G401 (cell line): Measurements from ENCODE around the gene RNF34. TPM values are rescaled to one million over a fixed set of nuclear protein-coding genes. Genes with fewer than 3 reads are reported as not detected.

Source experiments
- DNase-seq: peaks from one replicate; pipeline ENCODE4 v3.0.0-alpha.2; 2015; ENCODE audit warnings: low spot score
- in situ Hi-C: cut with HindIII; loops from 2 replicates; pipeline ENCODE4 v1.10.0; 2016; ENCODE audit warnings: low sequenced_read_pairs, mixed read lengths
- total RNA-seq: library from RNA; depleted of rRNA; stranded (reverse); fragments of >200 nt; shearing (Covaris generic); gene quantifications from 2 replicates; pipeline ENCODE4 v1.2.3, GENCODE V29; 2014

Gene RNF34
- total RNA-seq, 1 experiment from 2014 or later, result 43.8 TPM

GRCh38 chr12:121428883-121429282, 29.0 kb downstream of the RNF34 start:
- in situ Hi-C loops, result loop anchor here (10.0 kb wide), 1 partner anchor 64 kb away; no protein-coding TSS in a partner anchor

GRCh38 chr12:121430833-121431415, 31.0 kb downstream of the RNF34 start:
- no peak for DNase-seq
- in situ Hi-C loops, result no loop called here

More at GRCh38 chr12:121428883-121429282, 29.0 kb downstream of the RNF34 start:
- no peak for DNase-seq

GRCh38 chr12:121432740-121433480, 33.0 kb downstream of the RNF34 start:
- in situ Hi-C loops, result no loop called here
- DNase-seq, result no peak

- in situ Hi-C loops, result no loop called here
- no peak for DNase-seq
These were observed 36.8 kb downstream of the RNF34 start for GRCh38 chr12:121436706-121437105.

GRCh38 chr12:121438905-121439304, 39.0 kb downstream of the RNF34 start:
- DNase-seq, result no peak
- in situ Hi-C loops, result no loop called here

- DNase-seq, result peak; percentile 22
- in situ Hi-C loops, result no loop called here
These were observed 39.8 kb downstream of the RNF34 start for GRCh38 chr12:121439715-121440114.

GRCh38 chr12:121440768-121441167, 40.9 kb downstream of the RNF34 start:
- no peak for DNase-seq
- in situ Hi-C loops, result no loop called here

- in situ Hi-C loops, result no loop called here
These were observed 41.6 kb downstream of the RNF34 start for GRCh38 chr12:121441555-121441954.

GRCh38 chr12:121442028-121442948, 42.4 kb downstream of the RNF34 start:
- in situ Hi-C loops, result no loop called here
- no peak for DNase-seq

More at GRCh38 chr12:121441555-121441954, 41.6 kb downstream of the RNF34 start:
- DNase-seq, result no peak

- in situ Hi-C loops, result no loop called here
- DNase-seq, result peak; percentile 76
These were observed 43.4 kb downstream of the RNF34 start for GRCh38 chr12:121443193-121443870.

GRCh38 chr12:121443911-121444841, 44.3 kb downstream of the RNF34 start:
- in situ Hi-C loops, result no loop called here
- no peak for DNase-seq

- in situ Hi-C loops, result no loop called here
These were observed 44.9 kb downstream of the RNF34 start for GRCh38 chr12:121444842-121445202.

GRCh38 chr12:121446750-121447149, 46.8 kb downstream of the RNF34 start:
- DNase-seq, result no peak
- in situ Hi-C loops, result no loop called here

More at GRCh38 chr12:121444842-121445202, 44.9 kb downstream of the RNF34 start:
- peak; percentile 67 for DNase-seq

GRCh38 chr12:121448771-121449315, 48.9 kb downstream of the RNF34 start:
- in situ Hi-C loops, result no loop called here
- no peak for DNase-seq

GRCh38 chr12:121451961-121452339, 52.0 kb downstream of the RNF34 start:
- no peak for DNase-seq
- in situ Hi-C loops, result no loop called here

GRCh38 chr12:121452340-121452984, 52.5 kb downstream of the RNF34 start:
- no peak for DNase-seq
- in situ Hi-C loops, result no loop called here

- no peak for DNase-seq
- in situ Hi-C loops, result no loop called here
These were observed 53.1 kb downstream of the RNF34 start for GRCh38 chr12:121452985-121453360.

- in situ Hi-C loops, result no loop called here
- DNase-seq, result no peak
These were observed 53.7 kb downstream of the RNF34 start for GRCh38 chr12:121453629-121454028.
